ENCODE measurements around the gene TECPR1.
A peak's percentile ranks its signal among the peaks of the same experiment; 100 is the strongest.

TECPR1 gene, protein sequence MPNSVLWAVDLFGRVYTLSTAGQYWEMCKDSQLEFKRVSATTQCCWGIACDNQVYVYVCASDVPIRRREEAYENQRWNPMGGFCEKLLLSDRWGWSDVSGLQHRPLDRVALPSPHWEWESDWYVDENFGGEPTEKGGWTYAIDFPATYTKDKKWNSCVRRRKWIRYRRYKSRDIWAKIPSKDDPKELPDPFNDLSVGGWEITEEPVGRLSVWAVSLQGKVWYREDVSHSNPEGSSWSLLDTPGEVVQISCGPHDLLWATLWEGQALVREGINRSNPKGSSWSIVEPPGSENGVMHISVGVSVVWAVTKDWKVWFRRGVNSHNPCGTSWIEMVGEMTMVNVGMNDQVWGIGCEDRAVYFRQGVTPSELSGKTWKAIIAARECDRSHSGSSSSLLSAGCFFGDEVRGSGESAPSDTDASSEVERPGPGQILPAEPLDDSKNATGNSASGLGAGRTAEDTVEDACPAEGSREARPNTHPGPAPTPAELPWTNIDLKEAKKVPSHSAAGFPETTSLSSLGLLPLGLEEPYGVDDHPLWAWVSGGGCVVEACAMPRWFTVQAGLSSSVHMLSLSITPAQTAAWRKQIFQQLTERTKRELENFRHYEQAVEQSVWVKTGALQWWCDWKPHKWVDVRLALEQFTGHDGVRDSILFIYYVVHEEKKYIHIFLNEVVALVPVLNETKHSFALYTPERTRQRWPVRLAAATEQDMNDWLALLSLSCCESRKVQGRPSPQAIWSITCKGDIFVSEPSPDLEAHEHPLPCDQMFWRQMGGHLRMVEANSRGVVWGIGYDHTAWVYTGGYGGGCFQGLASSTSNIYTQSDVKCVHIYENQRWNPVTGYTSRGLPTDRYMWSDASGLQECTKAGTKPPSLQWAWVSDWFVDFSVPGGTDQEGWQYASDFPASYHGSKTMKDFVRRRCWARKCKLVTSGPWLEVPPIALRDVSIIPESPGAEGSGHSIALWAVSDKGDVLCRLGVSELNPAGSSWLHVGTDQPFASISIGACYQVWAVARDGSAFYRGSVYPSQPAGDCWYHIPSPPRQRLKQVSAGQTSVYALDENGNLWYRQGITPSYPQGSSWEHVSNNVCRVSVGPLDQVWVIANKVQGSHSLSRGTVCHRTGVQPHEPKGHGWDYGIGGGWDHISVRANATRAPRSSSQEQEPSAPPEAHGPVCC

DNA sequence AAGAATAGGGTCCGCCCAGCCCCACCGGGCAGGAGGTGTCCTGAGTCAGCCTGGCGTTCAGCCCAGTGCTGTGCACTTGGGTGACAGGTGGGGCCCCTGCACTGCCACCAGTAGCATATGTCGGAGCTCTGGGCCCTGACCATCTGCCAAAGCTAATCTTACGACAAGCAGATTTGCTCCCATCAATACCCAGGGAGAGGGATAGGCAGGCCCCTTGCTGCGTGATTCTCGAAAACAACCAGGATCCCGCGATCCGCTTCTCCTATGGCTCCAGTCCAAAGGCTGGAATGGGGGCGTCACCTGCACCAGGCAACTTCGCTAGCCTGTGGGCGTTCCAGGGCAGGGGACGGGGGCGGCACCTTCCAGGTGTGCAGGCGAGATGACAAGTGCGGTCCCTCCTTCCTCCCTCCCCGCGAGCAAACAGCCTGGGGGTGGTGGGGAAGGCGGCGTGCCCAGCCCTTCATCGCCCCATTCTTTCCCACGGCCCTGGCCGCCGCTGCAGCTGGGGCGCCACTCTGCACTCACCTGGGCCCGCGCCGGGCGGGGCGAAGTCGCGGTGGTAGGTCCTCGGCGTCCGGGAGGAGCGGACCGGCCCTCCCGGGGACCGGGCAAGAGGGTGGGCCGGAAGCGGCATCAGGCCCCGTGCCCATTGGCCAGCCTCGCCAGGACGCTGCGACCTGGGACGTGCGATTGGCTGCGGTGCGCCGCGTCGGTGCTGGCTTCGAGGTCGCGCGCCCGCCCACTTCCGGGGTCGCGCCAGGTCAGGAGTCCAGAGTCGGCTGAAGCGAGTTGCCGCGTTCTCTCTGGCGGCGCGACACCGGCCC lies at the start of gene TECPR1:
TECPR1 (minus strand) TSS at position 632 of the 824 bp plus-strand sequence. CDS start 6,086 bp downstream, outside the sequence.
- H4K20me1 ChIP-seq (ENCODE audit: low read depth, low read length) = no peaks in the 10 kb centered on the region
- H2AFZ ChIP-seq (ENCODE audit: low read depth, low read length, severe bottlenecking) = peak within 1 kb of the TSS; percentile 82
- no peaks in the 10 kb centered on the region for H3K9me3 ChIP-seq (ENCODE audit: insufficient read depth, low read length)
- H3K4me2 ChIP-seq (ENCODE audit: low read depth, low read length, poor library complexity, severe bottlenecking) = peak within 1 kb of the TSS; percentile 63
- peak within 1 kb of the TSS; percentile 65 for H3K9ac ChIP-seq (ENCODE audit: low read length)
- no peaks in the 10 kb centered on the region for H3K36me3 ChIP-seq (ENCODE audit: low read length)
- peak within 1 kb of the TSS; percentile 55 for H3K27ac ChIP-seq (ENCODE audit: low read depth, low read length)
- H3K79me2 ChIP-seq (ENCODE audit: insufficient read depth, low read length) = peaks cover 8% of the 10 kb centered on the region
- H3F3A ChIP-seq (ENCODE audit: insufficient read depth) = peaks cover 10% of the 10 kb centered on the region
- TF ChIP-seq, protein P1, sequence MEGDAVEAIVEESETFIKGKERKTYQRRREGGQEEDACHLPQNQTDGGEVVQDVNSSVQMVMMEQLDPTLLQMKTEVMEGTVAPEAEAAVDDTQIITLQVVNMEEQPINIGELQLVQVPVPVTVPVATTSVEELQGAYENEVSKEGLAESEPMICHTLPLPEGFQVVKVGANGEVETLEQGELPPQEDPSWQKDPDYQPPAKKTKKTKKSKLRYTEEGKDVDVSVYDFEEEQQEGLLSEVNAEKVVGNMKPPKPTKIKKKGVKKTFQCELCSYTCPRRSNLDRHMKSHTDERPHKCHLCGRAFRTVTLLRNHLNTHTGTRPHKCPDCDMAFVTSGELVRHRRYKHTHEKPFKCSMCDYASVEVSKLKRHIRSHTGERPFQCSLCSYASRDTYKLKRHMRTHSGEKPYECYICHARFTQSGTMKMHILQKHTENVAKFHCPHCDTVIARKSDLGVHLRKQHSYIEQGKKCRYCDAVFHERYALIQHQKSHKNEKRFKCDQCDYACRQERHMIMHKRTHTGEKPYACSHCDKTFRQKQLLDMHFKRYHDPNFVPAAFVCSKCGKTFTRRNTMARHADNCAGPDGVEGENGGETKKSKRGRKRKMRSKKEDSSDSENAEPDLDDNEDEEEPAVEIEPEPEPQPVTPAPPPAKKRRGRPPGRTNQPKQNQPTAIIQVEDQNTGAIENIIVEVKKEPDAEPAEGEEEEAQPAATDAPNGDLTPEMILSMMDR (IDR thresholded peaks at IDR 0.05; ENCODE audit: insufficient read depth, low read length, poor library complexity, severe bottlenecking) = no peak
- no peak for TF ChIP-seq EZH2phosphoT487 (conservative IDR thresholded peaks at IDR 0.05; ENCODE audit: low read length)
- H3K27me3 ChIP-seq (ENCODE audit: low read length) = no peaks in the 10 kb centered on the region
- H3K4me3 ChIP-seq (ENCODE audit: insufficient read depth, low read length, poor library complexity, severe bottlenecking) = peak within 1 kb of the TSS; percentile 63
- H3K9me2 ChIP-seq (replicated peaks; ENCODE audit: insufficient read depth, low read length) = no peaks in the 10 kb centered on the region

DNA sequence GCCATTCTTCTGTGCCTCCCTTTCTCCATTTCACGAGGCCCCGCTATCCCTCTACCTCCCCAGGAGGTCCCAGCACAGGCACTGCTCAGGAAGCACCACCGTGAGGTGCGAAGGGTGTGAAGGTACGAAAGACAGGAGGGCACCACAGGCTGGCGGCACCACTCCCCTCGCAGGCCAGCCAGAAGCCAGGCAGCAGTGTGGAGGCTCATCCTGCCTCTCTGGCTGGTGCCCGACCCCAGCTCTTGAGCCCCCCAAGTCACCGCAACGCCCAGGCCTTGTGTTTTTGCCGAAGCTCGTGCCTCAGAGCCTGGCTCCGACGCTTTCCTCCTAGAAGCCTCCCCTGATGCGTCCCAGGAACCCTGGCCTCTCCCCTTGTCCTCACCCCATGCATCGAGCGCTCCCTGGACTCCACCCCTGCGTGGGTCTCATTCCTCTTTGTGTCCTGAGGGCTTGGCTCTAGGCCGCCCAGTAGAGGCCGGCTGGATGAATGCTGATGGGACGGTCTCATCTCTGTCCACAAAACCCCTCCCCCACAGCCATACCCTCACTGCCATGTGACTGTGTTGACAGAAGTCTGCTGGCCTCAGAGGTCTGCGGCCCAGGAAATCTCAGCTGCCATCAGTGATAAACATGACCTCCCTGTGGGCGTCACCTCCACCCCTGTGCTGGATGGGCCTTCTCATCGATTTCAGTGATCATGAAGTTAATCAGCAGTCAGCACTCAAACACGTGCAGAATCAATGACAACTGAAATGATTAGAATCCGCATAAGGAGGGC lies 48.8 kb upstream of the TECPR1 start:
- Histone ChIP-seq H3K9ac (ENCODE audit: low read length) (no peak overlapping the region), H3K27me3 (ENCODE audit: low read length) (no peaks in the 10 kb centered on the region), H3K27ac (ENCODE audit: low read depth, low read length) (no peak overlapping the region), H2AFZ (ENCODE audit: low read depth, low read length, severe bottlenecking) (no peak overlapping the region), H3K4me2 (ENCODE audit: low read depth, low read length, poor library complexity, severe bottlenecking) (no peak overlapping the region), H4K20me1 (ENCODE audit: low read depth, low read length) (no peaks in the 10 kb centered on the region), H3K36me3 (ENCODE audit: low read length) (no peaks in the 10 kb centered on the region), H3K9me2 (replicated peaks; ENCODE audit: insufficient read depth, low read length) (no peaks in the 10 kb centered on the region), H3F3A (ENCODE audit: insufficient read depth) (no peaks in the 10 kb centered on the region), H3K79me2 (ENCODE audit: insufficient read depth, low read length) (no peaks in the 10 kb centered on the region), H3K4me3 (ENCODE audit: insufficient read depth, low read length, poor library complexity, severe bottlenecking) (no peak overlapping the region), H3K9me3 (ENCODE audit: insufficient read depth, low read length) (no peaks in the 10 kb centered on the region)
- TF ChIP-seq, protein P1 (IDR thresholded peaks at IDR 0.05; ENCODE audit: insufficient read depth, low read length, poor library complexity, severe bottlenecking) = no peak
- TF ChIP-seq EZH2phosphoT487 (conservative IDR thresholded peaks at IDR 0.05; ENCODE audit: low read length) = no peak

All from SU-DHL-6 (cell line).